WI38 (cell line): ENCODE results near the gene HEPHL1.

Experiments used
- H3K4me3 ChIP-seq: 2 replicates; pipeline ENCODE4 v1.5.1; 2011; ENCODE audit warnings: low read depth, mild to moderate bottlenecking, control low read depth, low read length
- CTCF ChIP-seq: IDR thresholded peaks from 2 replicates; pipeline ENCODE4 v1.5.1; 2012; ENCODE audit warnings: low read depth, mild to moderate bottlenecking, control low read depth, low read length

HEPHL1 gene

GRCh38 chr11:94120946-94121345, 99.8 kb downstream of the HEPHL1 start:
- TF ChIP-seq CTCF = no peak
- no peak overlapping the region for H3K4me3 ChIP-seq

- TF ChIP-seq CTCF = no peak
- no peak overlapping the region for H3K4me3 ChIP-seq
Measured at GRCh38 chr11:94125407-94126115, 104.4 kb downstream of the HEPHL1 start.

- TF ChIP-seq CTCF = no peak
- peak overlapping the region; percentile 93 for H3K4me3 ChIP-seq
Measured at GRCh38 chr11:94127638-94128037, 106.5 kb downstream of the HEPHL1 start.

- TF ChIP-seq CTCF = no peak
- H3K4me3 ChIP-seq = peak overlapping the region; percentile 93
Measured at GRCh38 chr11:94128291-94128745, 107.2 kb downstream of the HEPHL1 start.

- peak within 1 kb of the TSS; percentile 93 for H3K4me3 ChIP-seq
Measured at GRCh38 chr11:94128746-94129511, 107.8 kb downstream of the HEPHL1 start, which contains the start of gene PANX1. Gene PANX1, plus strand, starts transcription at chr11:94128841. Its CDS starts 472 bp downstream, at chr11:94129313.

GRCh38 chr11:94129512-94130297, 108.6 kb downstream of the HEPHL1 start:
- no peak for TF ChIP-seq CTCF
- H3K4me3 ChIP-seq = peak overlapping the region; percentile 93

More at GRCh38 chr11:94128746-94129511, 107.8 kb downstream of the HEPHL1 start, which contains the start of gene PANX1:
- no peak for TF ChIP-seq CTCF
